ENCODE measurements around the gene SERPINB8.
A peak's percentile ranks its signal among the peaks of the same experiment; 100 is the strongest.

SERPINB8 gene

DNA sequence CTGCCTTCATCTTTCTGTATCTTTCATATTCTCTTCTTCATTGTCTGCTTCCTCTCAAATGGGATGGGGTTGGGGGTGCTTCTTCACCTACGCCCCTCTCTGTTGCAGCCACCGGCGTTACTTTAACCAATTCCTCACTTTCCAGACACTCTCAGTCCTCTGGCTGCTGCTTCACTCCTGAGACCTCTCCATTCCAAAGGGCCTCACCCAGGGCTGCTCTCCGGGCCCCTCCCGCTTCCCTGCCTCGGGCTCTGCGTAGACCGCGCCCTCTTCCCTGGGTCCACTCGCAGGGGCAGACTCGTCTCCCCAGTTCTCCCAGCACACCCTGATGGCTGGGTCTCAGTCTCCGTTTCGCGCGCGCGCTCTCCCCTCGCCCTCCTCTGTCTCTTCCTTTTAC is 926 bp downstream of the SERPINB8 start:
- peak overlapping the region; percentile 92 for H3K4me3 ChIP-seq (ENCODE audit: low read length)
- peak overlapping the region; percentile 92 for H3K9ac ChIP-seq (ENCODE audit: low read length)
- DNase-seq (ENCODE audit: low read depth): peak; percentile 71
- no peaks in the 10 kb centered on the region for H3K36me3 ChIP-seq (ENCODE audit: control insufficient read depth, insufficient read depth, low read length, severe bottlenecking)
- H3K9me3 ChIP-seq (ENCODE audit: control insufficient read depth, low read length): no peaks in the 10 kb centered on the region
- H3K27me3 ChIP-seq (replicated peaks; ENCODE audit: control insufficient read depth, insufficient read depth, low read length): no peaks in the 10 kb centered on the region
- peaks cover 23% of the 10 kb centered on the region for H3K4me1 ChIP-seq (ENCODE audit: control insufficient read depth, insufficient read depth, low read length)

GRCh38 chr18:63971320-63972001 is 1.6 kb downstream of the SERPINB8 start:
- Histone ChIP-seq H3K9me3 (ENCODE audit: control insufficient read depth, low read length) (no peaks in the 10 kb centered on the region), H3K4me3 (ENCODE audit: low read length) (peak overlapping the region; percentile 92), H3K9ac (ENCODE audit: low read length) (peak overlapping the region; percentile 92), H3K27me3 (replicated peaks; ENCODE audit: control insufficient read depth, insufficient read depth, low read length) (no peaks in the 10 kb centered on the region), H3K36me3 (ENCODE audit: control insufficient read depth, insufficient read depth, low read length, severe bottlenecking) (no peaks in the 10 kb centered on the region), H3K4me1 (ENCODE audit: control insufficient read depth, insufficient read depth, low read length) (peaks cover 23% of the 10 kb centered on the region)
- no peak for DNase-seq (ENCODE audit: low read depth)

- no peak for DNase-seq (ENCODE audit: low read depth)
- Histone ChIP-seq H3K36me3 (ENCODE audit: control insufficient read depth, insufficient read depth, low read length, severe bottlenecking) (no peaks in the 10 kb centered on the region), H3K27me3 (replicated peaks; ENCODE audit: control insufficient read depth, insufficient read depth, low read length) (no peaks in the 10 kb centered on the region)
Observed at GRCh38 chr18:63972002-63972376, 2.1 kb downstream of the SERPINB8 start.

GRCh38 chr18:63974991-63975390 is 5.1 kb downstream of the SERPINB8 start:
- Histone ChIP-seq H3K9ac (ENCODE audit: low read length) (no peak overlapping the region), H3K4me3 (ENCODE audit: low read length) (no peak overlapping the region), H3K9me3 (ENCODE audit: control insufficient read depth, low read length) (no peaks in the 10 kb centered on the region), H3K4me1 (ENCODE audit: control insufficient read depth, insufficient read depth, low read length) (peaks cover 28% of the 10 kb centered on the region), H3K36me3 (ENCODE audit: control insufficient read depth, insufficient read depth, low read length, severe bottlenecking) (no peaks in the 10 kb centered on the region), H3K27me3 (replicated peaks; ENCODE audit: control insufficient read depth, insufficient read depth, low read length) (no peaks in the 10 kb centered on the region)
- peak; percentile 60 for DNase-seq (ENCODE audit: low read depth)

More at GRCh38 chr18:63972002-63972376, 2.1 kb downstream of the SERPINB8 start:
- H3K4me3 ChIP-seq (ENCODE audit: low read length): no peak overlapping the region
- peaks cover 23% of the 10 kb centered on the region for H3K4me1 ChIP-seq (ENCODE audit: control insufficient read depth, insufficient read depth, low read length)
- H3K9ac ChIP-seq (ENCODE audit: low read length): no peak overlapping the region
- H3K9me3 ChIP-seq (ENCODE audit: control insufficient read depth, low read length): no peaks in the 10 kb centered on the region

DNA sequence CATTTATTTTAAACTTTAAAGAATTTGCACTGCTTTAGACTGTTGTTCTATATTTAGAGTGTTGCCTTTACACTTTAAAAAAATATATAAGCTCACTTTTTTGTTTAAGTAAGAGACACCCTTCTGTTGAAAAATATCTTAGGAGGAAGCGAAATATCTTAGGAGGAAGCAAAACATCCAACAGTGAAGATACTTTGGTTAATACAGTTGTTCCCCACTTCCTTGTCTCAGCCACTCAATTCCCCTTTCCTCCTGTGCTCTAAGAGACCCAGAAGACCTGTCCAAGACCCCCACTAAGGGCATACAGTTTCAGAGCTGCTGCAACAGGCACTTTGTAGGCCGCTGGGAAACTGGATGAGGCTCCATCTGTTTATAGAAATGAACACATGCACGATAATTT is 5.7 kb downstream of the SERPINB8 start:
- Histone ChIP-seq H3K27me3 (replicated peaks; ENCODE audit: control insufficient read depth, insufficient read depth, low read length) (no peaks in the 10 kb centered on the region), H3K9ac (ENCODE audit: low read length) (no peak overlapping the region), H3K4me1 (ENCODE audit: control insufficient read depth, insufficient read depth, low read length) (peaks cover 33% of the 10 kb centered on the region), H3K4me3 (ENCODE audit: low read length) (no peak overlapping the region), H3K9me3 (ENCODE audit: control insufficient read depth, low read length) (no peaks in the 10 kb centered on the region), H3K36me3 (ENCODE audit: control insufficient read depth, insufficient read depth, low read length, severe bottlenecking) (no peaks in the 10 kb centered on the region)
- no peak for DNase-seq (ENCODE audit: low read depth)

DNA sequence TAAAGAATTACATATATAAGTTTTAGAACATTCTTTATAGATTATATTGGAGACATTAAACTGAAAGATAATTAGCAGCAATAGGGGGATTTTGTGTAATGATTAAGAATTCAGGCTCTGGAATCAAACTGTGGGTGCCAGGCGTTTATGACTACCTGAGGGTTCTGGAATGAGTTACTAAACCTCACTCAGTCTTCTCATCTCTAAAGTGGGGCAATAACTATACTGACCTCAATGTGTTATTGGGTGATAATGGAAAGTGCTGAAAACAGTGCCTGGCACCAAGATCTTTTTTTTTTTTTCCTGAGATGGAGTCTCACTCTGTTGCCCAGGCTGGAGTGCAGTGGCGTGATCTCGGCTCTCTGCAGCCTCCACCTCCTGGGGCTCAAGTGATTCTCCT is 7.2 kb downstream of the SERPINB8 start:
- Histone ChIP-seq H3K9ac (ENCODE audit: low read length) (no peak overlapping the region), H3K36me3 (ENCODE audit: control insufficient read depth, insufficient read depth, low read length, severe bottlenecking) (peaks cover 5% of the 10 kb centered on the region), H3K4me1 (ENCODE audit: control insufficient read depth, insufficient read depth, low read length) (peaks cover 25% of the 10 kb centered on the region), H3K27me3 (replicated peaks; ENCODE audit: control insufficient read depth, insufficient read depth, low read length) (no peaks in the 10 kb centered on the region), H3K4me3 (ENCODE audit: low read length) (no peak overlapping the region), H3K9me3 (ENCODE audit: control insufficient read depth, low read length) (no peaks in the 10 kb centered on the region)
- no peak for DNase-seq (ENCODE audit: low read depth)

GRCh38 chr18:63979409-63979920 is 9.6 kb downstream of the SERPINB8 start:
- Histone ChIP-seq H3K36me3 (ENCODE audit: control insufficient read depth, insufficient read depth, low read length, severe bottlenecking) (peaks cover 27% of the 10 kb centered on the region), H3K9ac (ENCODE audit: low read length) (peak overlapping the region; percentile 77), H3K4me1 (ENCODE audit: control insufficient read depth, insufficient read depth, low read length) (peaks cover 25% of the 10 kb centered on the region), H3K27me3 (replicated peaks; ENCODE audit: control insufficient read depth, insufficient read depth, low read length) (no peaks in the 10 kb centered on the region), H3K9me3 (ENCODE audit: control insufficient read depth, low read length) (no peaks in the 10 kb centered on the region), H3K4me3 (ENCODE audit: low read length) (peak overlapping the region; percentile 75)
- DNase-seq (ENCODE audit: low read depth): peak; percentile 90

DNA sequence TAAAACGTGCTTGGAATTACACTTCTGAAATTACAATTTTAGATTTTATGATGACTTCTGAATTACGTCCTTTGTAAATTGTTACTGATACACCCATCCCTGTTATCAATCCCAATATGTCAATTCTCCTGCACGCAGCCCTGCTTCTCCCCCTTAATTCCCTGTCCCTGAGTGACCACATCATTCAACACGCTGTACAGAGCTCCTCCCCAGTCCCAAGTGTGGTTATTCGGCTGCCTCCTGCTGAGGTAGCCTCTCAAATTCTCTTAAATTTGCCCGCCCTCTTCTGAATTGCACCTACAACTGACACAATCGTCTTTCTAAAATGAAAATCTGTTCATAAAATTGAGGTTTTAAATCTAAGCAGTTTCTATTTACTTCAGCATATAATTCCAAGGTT is 10.1 kb downstream of the SERPINB8 start:
- peaks cover 30% of the 10 kb centered on the region for H3K36me3 ChIP-seq (ENCODE audit: control insufficient read depth, insufficient read depth, low read length, severe bottlenecking)
- H3K27me3 ChIP-seq (replicated peaks; ENCODE audit: control insufficient read depth, insufficient read depth, low read length): no peaks in the 10 kb centered on the region
- peak overlapping the region; percentile 77 for H3K9ac ChIP-seq (ENCODE audit: low read length)
- no peak for DNase-seq (ENCODE audit: low read depth)
- peak overlapping the region; percentile 75 for H3K4me3 ChIP-seq (ENCODE audit: low read length)
- no peaks in the 10 kb centered on the region for H3K9me3 ChIP-seq (ENCODE audit: control insufficient read depth, low read length)
- H3K4me1 ChIP-seq (ENCODE audit: control insufficient read depth, insufficient read depth, low read length): peaks cover 19% of the 10 kb centered on the region

- Histone ChIP-seq H3K9me3 (ENCODE audit: control insufficient read depth, low read length) (no peaks in the 10 kb centered on the region), H3K9ac (ENCODE audit: low read length) (peak overlapping the region; percentile 77), H3K4me1 (ENCODE audit: control insufficient read depth, insufficient read depth, low read length) (peaks cover 16% of the 10 kb centered on the region), H3K27me3 (replicated peaks; ENCODE audit: control insufficient read depth, insufficient read depth, low read length) (no peaks in the 10 kb centered on the region), H3K36me3 (ENCODE audit: control insufficient read depth, insufficient read depth, low read length, severe bottlenecking) (peaks cover 39% of the 10 kb centered on the region), H3K4me3 (ENCODE audit: low read length) (no peak overlapping the region)
- DNase-seq (ENCODE audit: low read depth): no peak
Observed at GRCh38 chr18:63980896-63981460, 11.1 kb downstream of the SERPINB8 start.

GRCh38 chr18:63981719-63982118 is 11.8 kb downstream of the SERPINB8 start:
- H3K9me3 ChIP-seq (ENCODE audit: control insufficient read depth, low read length): no peaks in the 10 kb centered on the region
- peaks cover 16% of the 10 kb centered on the region for H3K4me1 ChIP-seq (ENCODE audit: control insufficient read depth, insufficient read depth, low read length)
- no peak overlapping the region for H3K4me3 ChIP-seq (ENCODE audit: low read length)
- H3K27me3 ChIP-seq (replicated peaks; ENCODE audit: control insufficient read depth, insufficient read depth, low read length): no peaks in the 10 kb centered on the region
- peaks cover 46% of the 10 kb centered on the region for H3K36me3 ChIP-seq (ENCODE audit: control insufficient read depth, insufficient read depth, low read length, severe bottlenecking)
- no peak for DNase-seq (ENCODE audit: low read depth)
- H3K9ac ChIP-seq (ENCODE audit: low read length): no peak overlapping the region

DNA sequence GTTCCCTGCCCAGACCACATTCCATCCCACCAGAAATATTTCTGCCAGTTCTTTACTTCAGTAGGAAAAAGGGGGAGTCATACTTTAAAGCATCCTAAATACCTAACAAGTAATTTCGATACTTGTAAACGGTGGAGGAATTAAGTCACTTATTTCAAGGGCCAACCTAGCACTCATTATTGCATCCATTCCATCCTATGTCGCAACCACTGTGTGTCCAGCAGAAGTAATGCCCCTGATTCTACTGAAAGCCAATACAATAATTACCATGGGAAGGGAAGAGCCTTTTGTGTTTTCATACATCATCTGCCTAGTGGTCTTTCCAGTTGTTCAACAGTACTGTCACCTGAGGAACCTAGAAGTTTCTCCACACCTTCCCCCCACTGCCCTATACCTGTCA is 12.5 kb downstream of the SERPINB8 start:
- Histone ChIP-seq H3K4me3 (ENCODE audit: low read length) (no peak overlapping the region), H3K27me3 (replicated peaks; ENCODE audit: control insufficient read depth, insufficient read depth, low read length) (no peaks in the 10 kb centered on the region), H3K9ac (ENCODE audit: low read length) (no peak overlapping the region), H3K36me3 (ENCODE audit: control insufficient read depth, insufficient read depth, low read length, severe bottlenecking) (peaks cover 52% of the 10 kb centered on the region), H3K4me1 (ENCODE audit: control insufficient read depth, insufficient read depth, low read length) (peaks cover 16% of the 10 kb centered on the region), H3K9me3 (ENCODE audit: control insufficient read depth, low read length) (no peaks in the 10 kb centered on the region)
- DNase-seq (ENCODE audit: low read depth): peak; percentile 17

Data from adipocyte (in vitro differentiated cells).